Esophagus muscularis mucosa (tissue), 4 donors: Measurements from ENCODE around the gene MYO16. TPM values are rescaled to one million over a fixed set of nuclear protein-coding genes. Genes with fewer than 3 reads are reported as not detected.

Experiments used
- DNase-seq: peaks from one replicate; pipeline ENCODE4 v3.0.0-alpha.2; 2017; ENCODE audit errors: extremely low spot score
- H3K27ac ChIP-seq, 4 donors: fragments of 200-600 bp; sonication (generic); replicated peaks in 1 of 4; 1 replicate in 3 of 4; 2 replicates in 1 of 4; pipeline ENCODE4 v1.5.1; 2016 to 2019; ENCODE audit warnings: mild to moderate bottlenecking in 1 of 4
- H3K27me3 ChIP-seq, 4 donors: fragments of 200-600 bp; sonication (generic); one replicate each; pipeline versions ENCODE4 v1.5.1 to v1.6.0; 2016 to 2019
- H3K36me3 ChIP-seq, 4 donors: fragments of 200-600 bp; sonication (generic); one replicate each; pipeline ENCODE4 v1.5.1; 2016 to 2019
- H3K4me1 ChIP-seq, 4 donors: fragments of 200-600 bp; sonication (generic); one replicate each; pipeline ENCODE4 v1.5.1; 2016 to 2019
- H3K4me3 ChIP-seq, 4 donors: fragments of 200-600 bp; sonication (generic); 1 replicate in 2 of 4; 2 replicates in 2 of 4; pipeline ENCODE4 v1.5.1; 2016 to 2019; ENCODE audit warnings: mild to moderate bottlenecking in 4 of 4, moderate library complexity in 1 of 4
- H3K9me3 ChIP-seq, 4 donors: fragments of 200-600 bp; sonication (generic); 1 replicate in 3 of 4; 2 replicates in 1 of 4; pipeline ENCODE4 v1.5.1; 2016 to 2019
- CTCF ChIP-seq, 3 experiments: fragments of 200-600 bp in 2 of 3; fragments of 450-650 bp in 1 of 3; sonication (generic) in 2 of 3; IDR thresholded peaks; one replicate each; pipeline ENCODE4 v1.5.1; 2017 to 2019; ENCODE audit warnings: antibody characterized with exemption in 3 of 3, mild to moderate bottlenecking in 2 of 3, moderate library complexity in 1 of 3
- EP300 ChIP-seq: sonication (generic); formaldehyde crosslinking; IDR thresholded peaks from one replicate; pipeline ENCODE4 v1.6.1; 2017; ENCODE audit warnings: antibody characterized with exemption
- POLR2A ChIP-seq: fragments of 450-650 bp; IDR thresholded peaks from one replicate; pipeline ENCODE4 v1.6.1; 2017; ENCODE audit warnings: antibody characterized with exemption, moderate library complexity, mild to moderate bottlenecking, low read depth
- POLR2AphosphoS5 ChIP-seq, 2 donors: sonication (generic); formaldehyde crosslinking; IDR thresholded peaks; one replicate each; pipeline ENCODE4 v1.6.1; 2017; ENCODE audit warnings: antibody characterized with exemption in 2 of 2
- WGBS: methylation state at CpG from one replicate; pipeline ENCODE4 v1.1.5; 2018; 5-methylcytosine and 5-hydroxymethylcytosine counted together
- intact Hi-C: fragments of 100-400 bp; cut with DNase I; formaldehyde crosslinking; loops from one replicate; pipeline ENCODE4 v1.15.1; 2023
- total RNA-seq, 4 donors: library from RNA; depleted of rRNA; stranded (reverse); fragments of >200 nt; gene quantifications; one replicate each; pipeline versions ENCODE4 v1.1.0 to v1.2.1, GENCODE V29; 2016

Gene MYO16
- total RNA-seq, 4 donors from 2014 or later: 1.2 to 3.7 (median 1.8) TPM

DNA sequence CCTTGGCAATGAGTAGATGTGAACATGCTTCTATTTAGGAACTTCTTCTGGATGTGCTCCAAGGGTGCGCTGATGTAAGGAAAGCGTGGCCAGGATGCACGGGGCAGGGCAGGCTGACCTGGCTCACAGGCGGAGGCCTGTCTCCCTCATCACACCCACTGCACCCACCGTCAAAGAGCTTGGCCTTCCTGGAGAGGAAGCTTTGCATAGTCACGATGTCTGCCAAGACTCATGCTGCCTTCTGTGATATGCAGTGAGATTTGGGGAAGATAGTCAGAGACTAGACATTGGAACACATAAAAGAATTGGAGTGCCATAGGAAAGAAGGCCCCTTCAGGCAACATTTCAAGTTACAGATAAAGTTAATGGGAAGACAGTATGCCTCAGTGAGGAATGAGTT lies 82.0 kb downstream of the MYO16 start:
- Histone ChIP-seq H3K36me3 (no peaks in the 10 kb centered on the region), H3K9me3 (no peaks in the 10 kb centered on the region), H3K4me3 (no peak overlapping the region), H3K27ac (no peak overlapping the region), H3K27me3 (no peaks in the 10 kb centered on the region), H3K4me1 (no peaks in the 10 kb centered on the region)
- intact Hi-C loops: no loop called here
- no peak for DNase-seq
- TF ChIP-seq POLR2A: no peak
- no peak for TF ChIP-seq CTCF (IDR thresholded peaks at IDR 0.05)
- no peak for TF ChIP-seq POLR2AphosphoS5 (IDR thresholded peaks at IDR 0.05)
- no peak for TF ChIP-seq EP300
- 82% methylated on average over 6 of the region's 6 CpGs for WGBS

- Histone ChIP-seq H3K36me3 (no peaks in the 10 kb centered on the region), H3K9me3 (no peaks in the 10 kb centered on the region), H3K27ac (no peak overlapping the region), H3K4me3 (no peak overlapping the region), H3K4me1 (no peaks in the 10 kb centered on the region), H3K27me3 (no peaks in the 10 kb centered on the region)
- TF ChIP-seq EP300 (no peak), POLR2AphosphoS5 (IDR thresholded peaks at IDR 0.05) (no peak), POLR2A (no peak), CTCF (IDR thresholded peaks at IDR 0.05) (no peak)
- WGBS: 58% methylated on average over 2 of the region's 2 CpGs
- DNase-seq: no peak
- intact Hi-C loops: no loop called here
These were observed 96.1 kb downstream of the MYO16 start for GRCh38 chr13:108725471-108725870.

DNA sequence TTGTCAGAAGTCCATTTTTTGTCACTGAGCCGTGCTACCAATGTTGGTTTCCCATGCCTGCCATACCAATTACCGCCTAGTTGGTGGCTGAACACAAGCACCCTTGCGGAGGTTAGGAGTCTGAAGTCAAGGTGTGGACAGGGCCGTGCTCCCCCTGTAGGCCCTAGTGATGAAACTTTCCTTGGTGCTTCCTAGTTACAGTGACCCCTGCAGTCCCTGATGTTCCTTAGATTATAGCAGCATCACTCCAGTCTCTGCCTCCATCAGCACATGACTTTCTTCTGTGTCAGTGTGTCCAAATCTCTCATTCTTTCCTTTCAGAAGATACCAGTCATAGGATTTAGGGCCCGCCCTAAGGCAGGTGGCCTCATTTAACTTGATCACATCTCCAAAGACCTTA lies 99.0 kb downstream of the MYO16 start:
- intact Hi-C loops: no loop called here
- Histone ChIP-seq H3K4me3 (no peak overlapping the region), H3K4me1 (no peaks in the 10 kb centered on the region), H3K27me3 (no peaks in the 10 kb centered on the region), H3K36me3 (no peaks in the 10 kb centered on the region), H3K9me3 (no peaks in the 10 kb centered on the region), H3K27ac (no peak overlapping the region)
- no peak for TF ChIP-seq CTCF (IDR thresholded peaks at IDR 0.05)
- TF ChIP-seq POLR2AphosphoS5 (IDR thresholded peaks at IDR 0.05): no peak
- no peak for TF ChIP-seq POLR2A
- TF ChIP-seq EP300: no peak
- DNase-seq: no peak
- WGBS: 71% methylated on average over 4 of the region's 5 CpGs

- TF ChIP-seq CTCF (IDR thresholded peaks at IDR 0.05) (no peak), POLR2AphosphoS5 (IDR thresholded peaks at IDR 0.05) (no peak), POLR2A (no peak), EP300 (no peak)
- DNase-seq: no peak
- no peaks in the 10 kb centered on the region for H3K4me1 ChIP-seq
- intact Hi-C loops: no loop called here
- H3K27ac ChIP-seq: no peak overlapping the region
- peaks cover 0 to 2% (median 0%) of the 10 kb centered on the region in 4 donors for H3K9me3 ChIP-seq
- WGBS: 55% methylated on average over 3 of the region's 3 CpGs
- H3K4me3 ChIP-seq: no peak overlapping the region
- H3K36me3 ChIP-seq: no peaks in the 10 kb centered on the region
- H3K27me3 ChIP-seq: no peaks in the 10 kb centered on the region
These were observed 103.7 kb downstream of the MYO16 start for GRCh38 chr13:108733022-108733560.

DNA sequence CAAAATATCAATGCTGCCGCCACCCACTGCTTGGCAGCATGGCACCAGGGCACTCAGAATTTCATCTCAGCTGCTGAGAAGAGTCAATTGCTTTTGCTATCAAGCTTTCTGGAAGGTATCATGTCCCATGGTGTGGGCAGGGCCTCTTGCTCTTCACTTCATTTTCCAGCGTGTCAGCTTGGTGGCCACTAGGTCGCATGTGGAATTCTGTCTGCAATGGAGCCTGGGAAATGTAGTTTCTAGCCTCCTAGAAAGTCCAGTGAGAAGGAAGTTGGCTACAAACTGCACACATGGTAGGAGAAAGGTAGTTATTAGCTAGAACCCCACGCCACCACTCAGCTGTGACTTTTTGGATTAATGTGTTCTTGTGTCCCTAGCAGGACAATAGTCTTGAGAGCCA lies 105.3 kb downstream of the MYO16 start:
- Histone ChIP-seq H3K4me3 (no peak overlapping the region), H3K27me3 (no peaks in the 10 kb centered on the region), H3K9me3 (peaks cover 0 to 2% (median 0%) of the 10 kb centered on the region in 4 donors), H3K4me1 (no peaks in the 10 kb centered on the region), H3K27ac (no peak overlapping the region), H3K36me3 (no peaks in the 10 kb centered on the region)
- 73% methylated on average over 4 of the region's 4 CpGs for WGBS
- no peak for DNase-seq
- intact Hi-C loops: no loop called here
- TF ChIP-seq EP300 (no peak), POLR2A (no peak), CTCF (IDR thresholded peaks at IDR 0.05) (no peak), POLR2AphosphoS5 (IDR thresholded peaks at IDR 0.05) (no peak)
